Kidney epithelial cell (primary cell): ENCODE results near the gene CFAP46. TPM values are rescaled to one million over a fixed set of nuclear protein-coding genes. Genes with fewer than 3 reads are reported as not detected.

ENCODE experiments used
- DNase-seq: peaks from one replicate; pipeline ENCODE4 v3.0.0-alpha.2; 2010; ENCODE audit warnings: low read depth
- H3K27me3 ChIP-seq: 2 replicates; pipeline ENCODE4 v1.6.0; 2011; ENCODE audit warnings: low read length; ENCODE audit not compliant: control insufficient read depth, insufficient read depth
- H3K36me3 ChIP-seq: 2 replicates; pipeline ENCODE4 v1.5.1; 2011; ENCODE audit warnings: low read length; ENCODE audit not compliant: control insufficient read depth, insufficient read depth
- H3K4me3 ChIP-seq: 2 replicates; pipeline ENCODE4 v1.5.1; 2011; ENCODE audit warnings: low read depth, mild to moderate bottlenecking, control low read depth, low read length
- total RNA-seq: library from RNA; depleted of rRNA; stranded (reverse); fragments of >200 nt; gene quantifications from 2 replicates; pipeline ENCODE4 v1.2.3, GENCODE V29; 2015
- TF ChIP-seq, protein P1 (sequence below): IDR thresholded peaks from 2 replicates; pipeline ENCODE4 v1.5.1; 2011; ENCODE audit warnings: mild to moderate bottlenecking, moderate library complexity, low read length, control low read depth, inconsistent platforms; ENCODE audit not compliant: insufficient read depth, poor library complexity, severe bottlenecking

Gene CFAP46
- total RNA-seq, 1 donor from 2014 or later, result 5.1 TPM

DNA sequence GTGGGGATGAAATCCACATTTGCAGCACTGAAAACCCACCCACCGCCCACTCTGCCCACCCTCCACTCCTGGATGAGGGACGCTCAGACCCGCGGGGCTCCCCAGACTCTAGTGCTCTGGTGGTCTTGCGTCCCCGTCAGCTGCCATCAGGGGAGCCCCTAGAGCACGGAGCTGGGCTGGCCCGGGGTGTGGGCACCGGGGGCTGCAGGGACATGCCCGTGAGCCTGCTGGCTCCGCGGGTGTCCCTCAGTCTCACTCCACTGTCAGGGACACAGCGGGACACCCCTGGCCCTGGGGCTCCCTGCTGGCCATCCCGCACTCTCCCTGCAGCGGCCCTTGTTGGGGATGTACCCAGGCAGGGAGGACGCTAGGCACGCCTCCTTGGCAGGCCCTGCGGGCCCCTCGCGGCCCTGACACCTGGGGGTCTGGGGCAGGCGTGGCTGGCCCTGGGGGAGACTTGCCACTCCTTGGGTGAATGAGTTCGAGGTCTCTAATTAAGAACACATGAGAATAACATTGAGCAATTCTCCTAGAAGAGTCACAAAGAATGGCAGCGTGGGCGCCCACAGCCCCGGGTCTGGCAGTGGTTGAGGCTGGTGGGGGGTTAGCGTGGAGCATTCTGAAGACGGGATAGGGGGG, 64.2 kb downstream of the CFAP46 start:
- DNase-seq, result no peak
- H3K36me3 ChIP-seq, result no peaks in the 10 kb centered on the region
- H3K27me3 ChIP-seq, result peaks cover 31% of the 10 kb centered on the region
- TF ChIP-seq, protein P1, sequence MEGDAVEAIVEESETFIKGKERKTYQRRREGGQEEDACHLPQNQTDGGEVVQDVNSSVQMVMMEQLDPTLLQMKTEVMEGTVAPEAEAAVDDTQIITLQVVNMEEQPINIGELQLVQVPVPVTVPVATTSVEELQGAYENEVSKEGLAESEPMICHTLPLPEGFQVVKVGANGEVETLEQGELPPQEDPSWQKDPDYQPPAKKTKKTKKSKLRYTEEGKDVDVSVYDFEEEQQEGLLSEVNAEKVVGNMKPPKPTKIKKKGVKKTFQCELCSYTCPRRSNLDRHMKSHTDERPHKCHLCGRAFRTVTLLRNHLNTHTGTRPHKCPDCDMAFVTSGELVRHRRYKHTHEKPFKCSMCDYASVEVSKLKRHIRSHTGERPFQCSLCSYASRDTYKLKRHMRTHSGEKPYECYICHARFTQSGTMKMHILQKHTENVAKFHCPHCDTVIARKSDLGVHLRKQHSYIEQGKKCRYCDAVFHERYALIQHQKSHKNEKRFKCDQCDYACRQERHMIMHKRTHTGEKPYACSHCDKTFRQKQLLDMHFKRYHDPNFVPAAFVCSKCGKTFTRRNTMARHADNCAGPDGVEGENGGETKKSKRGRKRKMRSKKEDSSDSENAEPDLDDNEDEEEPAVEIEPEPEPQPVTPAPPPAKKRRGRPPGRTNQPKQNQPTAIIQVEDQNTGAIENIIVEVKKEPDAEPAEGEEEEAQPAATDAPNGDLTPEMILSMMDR, result no peak
- H3K4me3 ChIP-seq, result no peak overlapping the region

DNA sequence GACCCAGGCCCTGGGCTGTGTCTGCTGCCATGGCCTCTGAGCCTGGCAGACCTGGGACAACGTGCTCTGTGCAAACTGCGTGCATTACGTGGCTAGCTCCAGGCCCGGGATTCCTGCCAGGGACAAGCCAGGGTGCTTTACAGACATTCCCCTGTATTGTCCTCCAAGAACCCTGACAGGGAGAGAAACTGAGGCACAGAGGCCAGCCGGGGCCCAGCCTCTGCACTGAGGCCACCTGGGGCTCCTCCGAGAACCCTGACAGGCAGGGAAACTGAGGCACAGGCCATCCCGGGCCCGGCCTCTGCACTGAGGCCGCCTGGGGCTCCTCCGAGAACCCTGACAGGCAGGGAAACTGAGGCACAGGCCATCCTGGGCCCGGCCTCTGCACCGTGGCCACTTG, 64.9 kb downstream of the CFAP46 start:
- H3K27me3 ChIP-seq, result peaks cover 27% of the 10 kb centered on the region
- H3K4me3 ChIP-seq, result no peak overlapping the region
- TF ChIP-seq, protein P1, result no peak
- DNase-seq, result no peak
- no peaks in the 10 kb centered on the region for H3K36me3 ChIP-seq

DNA sequence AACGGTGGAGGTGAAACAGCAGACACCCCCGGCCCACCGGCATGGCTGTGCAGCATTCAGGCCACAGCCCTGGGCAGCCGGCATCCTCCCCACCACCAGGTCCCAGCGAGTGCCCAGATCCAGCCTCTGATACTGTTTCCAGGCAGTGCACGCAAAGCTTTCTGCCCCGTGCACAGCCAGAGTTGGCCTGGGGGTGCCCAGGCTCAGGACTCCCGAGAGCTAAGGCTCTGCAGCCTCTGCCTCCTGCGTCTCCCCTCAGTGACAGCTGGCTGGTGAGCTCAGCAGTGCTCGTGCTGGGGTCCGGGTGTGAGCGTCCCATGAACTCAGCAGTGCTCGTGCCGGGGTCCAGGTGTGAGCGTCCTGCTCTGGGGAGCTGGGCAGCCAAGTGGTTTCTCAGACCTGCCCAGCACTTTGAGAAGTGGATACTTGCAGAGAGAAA, 65.4 kb downstream of the CFAP46 start:
- Histone ChIP-seq H3K36me3 (no peaks in the 10 kb centered on the region), H3K27me3 (peaks cover 26% of the 10 kb centered on the region), H3K4me3 (no peak overlapping the region)
- TF ChIP-seq, protein P1, result no peak
- no peak for DNase-seq

DNA sequence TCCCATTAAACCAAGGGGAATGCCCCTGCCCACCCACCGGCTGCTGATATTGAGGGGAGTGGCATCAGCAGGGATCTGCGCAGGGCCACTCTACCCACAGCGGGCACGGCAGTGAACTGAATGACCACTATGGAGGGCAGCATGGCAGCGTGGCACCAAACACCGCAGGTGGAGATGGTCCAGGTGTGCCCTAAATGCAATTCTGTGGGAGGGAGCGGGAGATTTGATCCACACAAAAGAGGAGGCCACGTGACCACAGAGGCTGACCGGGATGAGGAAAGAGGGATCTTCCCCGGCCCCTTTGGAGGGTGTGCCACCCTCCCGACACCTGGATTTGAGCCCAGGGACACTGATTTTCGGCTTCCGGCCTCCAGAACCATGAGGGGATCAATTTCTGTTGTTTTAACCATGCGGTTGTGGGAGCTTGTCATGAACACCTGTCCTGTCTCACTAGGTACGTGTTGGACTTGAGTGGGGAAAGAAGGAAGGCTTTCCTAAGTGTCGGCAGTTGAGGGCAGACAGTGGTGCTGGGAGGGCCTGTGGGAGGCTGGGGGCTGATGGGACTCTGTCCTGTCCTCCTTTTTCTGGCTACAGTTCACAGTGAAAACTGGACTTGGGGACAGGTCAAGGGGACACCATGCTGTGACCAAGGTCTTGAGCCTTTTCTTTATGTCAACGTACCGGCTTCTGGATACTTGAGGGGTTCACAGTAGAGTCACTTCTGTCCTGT, 66.1 kb downstream of the CFAP46 start:
- TF ChIP-seq, protein P1, result no peak
- peaks cover 26% of the 10 kb centered on the region for H3K27me3 ChIP-seq

DNA sequence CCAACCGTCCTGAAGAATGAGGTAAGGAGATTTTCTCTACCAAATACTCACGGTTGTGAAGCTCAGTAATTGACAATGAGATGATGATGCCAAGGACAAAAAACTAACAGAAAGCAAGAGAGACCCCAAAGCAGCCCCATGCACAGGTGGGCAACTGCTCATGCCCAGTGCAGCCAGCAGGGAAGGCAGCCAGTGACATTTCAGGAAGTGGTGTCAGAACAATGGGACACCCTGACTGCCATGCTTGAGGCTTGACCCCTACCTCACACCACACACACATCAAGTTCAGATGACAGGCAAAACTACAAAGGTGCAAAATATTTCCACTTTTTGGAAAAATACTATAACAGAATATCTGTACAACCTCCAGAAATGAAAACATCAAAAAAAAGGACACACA, 66.9 kb downstream of the CFAP46 start:
- DNase-seq, result no peak
- Histone ChIP-seq H3K36me3 (no peaks in the 10 kb centered on the region), H3K27me3 (peaks cover 26% of the 10 kb centered on the region), H3K4me3 (no peak overlapping the region)
- TF ChIP-seq, protein P1, result no peak

More for the DNA sequence above, 66.1 kb downstream of the CFAP46 start:
- DNase-seq, result no peak
- Histone ChIP-seq H3K36me3 (no peaks in the 10 kb centered on the region), H3K4me3 (no peak overlapping the region)
